ENCODE measurements around the gene PTPN2.

Gene PTPN2

GRCh38 chr18:12857991-12858544, 26.0 kb downstream of the PTPN2 start:
- DNase-seq (ENCODE audit: low read depth in 2 of 2), result no peak

DNA sequence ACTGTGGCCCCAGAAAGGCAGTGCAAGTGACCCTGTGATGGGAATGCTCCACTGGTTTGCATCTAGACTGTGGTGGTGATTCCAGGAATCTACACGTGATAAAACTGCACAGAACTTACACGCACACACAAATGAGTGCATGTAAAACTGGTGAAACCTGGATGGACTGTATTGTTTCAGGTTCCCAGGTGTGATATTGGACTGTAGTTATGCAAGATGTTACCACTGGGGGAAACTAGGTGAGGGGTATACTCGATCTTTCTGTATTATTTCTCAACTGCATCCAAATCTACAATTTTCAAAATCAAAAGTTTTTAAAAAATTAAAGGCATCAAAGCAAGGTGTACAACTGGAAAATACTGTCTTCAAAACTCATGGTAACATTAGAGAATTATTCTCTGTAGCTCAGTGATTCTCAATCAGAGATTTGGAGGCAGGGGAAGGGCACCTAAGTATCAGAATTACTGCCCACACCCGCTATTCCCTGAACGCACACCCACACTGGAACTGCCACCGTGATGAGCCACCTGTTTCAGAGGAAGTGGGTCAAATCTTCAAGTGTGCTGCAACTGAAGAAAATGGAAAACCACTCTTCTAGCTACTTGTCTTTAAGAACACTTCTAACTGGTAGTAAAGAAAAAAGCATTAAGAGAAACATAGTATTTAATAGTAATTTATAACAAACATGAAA, 26.7 kb downstream of the PTPN2 start:
- DNase-seq (ENCODE audit: low read depth in 2 of 2), result peak in 1 of 2 donors; percentile 36

- DNase-seq (ENCODE audit: low read depth in 2 of 2), result no peak
These were observed 28.1 kb downstream of the PTPN2 start for GRCh38 chr18:12855916-12856315.

DNA sequence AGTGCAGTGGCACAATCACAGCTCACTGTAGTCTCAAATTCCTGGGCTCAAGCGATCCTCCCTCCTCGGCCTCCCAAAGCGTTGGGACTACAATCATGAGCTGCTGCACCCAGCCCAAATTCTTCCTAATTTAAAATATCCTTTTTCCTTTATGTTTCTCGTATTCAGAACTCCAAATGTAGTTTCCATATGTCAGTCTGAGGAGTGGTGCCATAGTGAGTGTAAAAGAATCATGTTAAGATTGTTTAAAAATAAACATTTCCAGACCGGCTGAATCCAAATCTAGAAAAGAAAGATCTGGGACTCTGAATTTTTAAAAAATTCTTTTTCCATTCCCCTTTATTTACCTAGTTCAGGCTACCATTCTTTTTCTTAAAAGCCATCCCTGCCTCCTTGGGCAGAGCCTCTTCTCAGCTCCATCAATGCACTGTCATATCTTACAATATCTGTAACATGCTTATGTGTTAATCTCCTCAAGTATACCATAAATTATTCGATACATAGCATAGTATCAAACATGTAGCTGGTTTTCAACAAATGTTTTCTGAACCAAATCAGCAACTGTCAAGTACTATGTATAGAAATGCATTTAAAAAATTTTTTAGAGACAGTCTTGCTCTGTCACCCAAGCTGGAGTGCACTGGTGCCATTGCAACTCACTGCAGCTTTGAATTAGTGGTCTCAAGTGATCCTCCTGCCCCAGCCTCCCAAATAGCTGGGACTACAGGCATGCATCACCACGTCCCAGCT, 31.3 kb downstream of the PTPN2 start:
- DNase-seq (ENCODE audit: low read depth in 2 of 2), result no peak

DNA sequence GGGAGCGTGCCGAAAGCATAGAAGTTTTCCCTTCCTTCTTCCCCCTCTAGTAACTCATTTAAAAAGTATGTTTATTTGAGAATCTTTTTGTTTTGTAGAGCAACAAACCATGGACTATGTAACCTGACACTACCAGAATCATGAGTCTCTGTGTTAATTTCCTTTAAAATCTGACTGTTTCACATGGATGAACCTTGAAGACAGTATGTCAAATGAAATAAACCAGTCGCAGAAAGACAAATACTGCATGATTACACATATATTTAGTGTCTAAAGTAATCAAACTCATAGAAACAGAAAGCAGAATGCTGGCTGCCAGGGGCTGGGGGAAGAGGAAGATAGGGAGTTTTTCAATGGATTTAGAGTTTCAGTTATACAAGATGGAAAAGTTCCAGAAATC, 32.3 kb downstream of the PTPN2 start:
- DNase-seq (ENCODE audit: low read depth in 2 of 2), result no peak

DNA sequence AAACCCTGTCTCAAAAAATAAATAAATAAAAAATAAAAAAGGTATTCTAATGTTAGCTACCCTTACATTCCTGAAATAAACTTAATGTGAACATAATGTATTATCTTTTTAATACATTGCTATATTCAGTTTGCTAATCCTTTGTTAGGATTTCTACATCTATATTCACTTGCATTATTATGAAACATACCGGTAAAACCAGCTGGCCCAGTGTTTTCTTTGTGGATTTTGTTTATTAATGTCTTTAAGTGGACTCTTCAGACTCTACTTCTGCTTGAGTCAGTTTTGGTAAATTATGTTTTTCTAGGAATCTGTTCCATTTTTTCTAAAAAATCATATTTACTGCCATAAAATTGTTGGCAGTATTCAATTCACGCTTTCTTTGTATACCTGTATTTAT, 34.5 kb downstream of the PTPN2 start:
- DNase-seq (ENCODE audit: low read depth in 2 of 2), result no peak

DNA sequence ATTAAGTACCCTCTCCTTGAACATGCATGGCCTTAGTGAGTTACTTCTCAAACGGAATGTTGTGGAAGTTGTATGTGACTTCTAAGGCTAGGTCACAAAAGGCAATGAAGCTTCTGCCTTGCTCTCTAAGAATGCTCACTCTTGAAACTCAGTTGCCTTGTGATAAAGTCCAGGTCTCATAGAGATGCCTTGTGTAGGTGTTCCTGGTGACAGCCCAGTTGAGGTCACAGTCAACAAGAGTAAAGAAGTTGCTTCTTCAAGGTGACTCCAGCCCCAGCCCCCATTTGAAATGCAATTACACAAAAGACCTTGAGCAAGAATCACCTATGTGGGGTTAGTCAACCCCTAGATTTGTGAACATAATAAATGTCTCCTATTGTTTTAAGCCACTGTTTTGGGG, 35.6 kb downstream of the PTPN2 start:
- DNase-seq (ENCODE audit: low read depth in 2 of 2), result no peak

DNA sequence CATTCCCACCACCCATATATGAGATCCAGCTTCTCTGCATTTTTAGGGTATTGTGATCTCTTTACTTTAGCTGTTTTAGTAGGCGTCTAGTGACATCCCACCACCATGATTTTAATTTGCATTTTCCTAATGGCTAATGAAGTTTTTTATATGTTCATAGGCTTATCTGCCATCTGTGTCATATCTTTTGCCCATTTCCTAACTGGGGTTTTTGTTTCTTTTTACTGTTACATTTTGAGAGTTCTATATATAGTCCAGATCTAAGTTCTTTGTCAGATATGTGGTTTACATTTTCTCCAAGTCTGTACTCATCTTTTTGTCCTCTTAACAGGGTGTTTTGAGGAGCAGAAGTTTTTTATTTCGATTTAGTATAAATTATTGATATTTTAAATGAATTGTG, 39.6 kb downstream of the PTPN2 start:
- no peak for DNase-seq (ENCODE audit: low read depth in 2 of 2)

DNA sequence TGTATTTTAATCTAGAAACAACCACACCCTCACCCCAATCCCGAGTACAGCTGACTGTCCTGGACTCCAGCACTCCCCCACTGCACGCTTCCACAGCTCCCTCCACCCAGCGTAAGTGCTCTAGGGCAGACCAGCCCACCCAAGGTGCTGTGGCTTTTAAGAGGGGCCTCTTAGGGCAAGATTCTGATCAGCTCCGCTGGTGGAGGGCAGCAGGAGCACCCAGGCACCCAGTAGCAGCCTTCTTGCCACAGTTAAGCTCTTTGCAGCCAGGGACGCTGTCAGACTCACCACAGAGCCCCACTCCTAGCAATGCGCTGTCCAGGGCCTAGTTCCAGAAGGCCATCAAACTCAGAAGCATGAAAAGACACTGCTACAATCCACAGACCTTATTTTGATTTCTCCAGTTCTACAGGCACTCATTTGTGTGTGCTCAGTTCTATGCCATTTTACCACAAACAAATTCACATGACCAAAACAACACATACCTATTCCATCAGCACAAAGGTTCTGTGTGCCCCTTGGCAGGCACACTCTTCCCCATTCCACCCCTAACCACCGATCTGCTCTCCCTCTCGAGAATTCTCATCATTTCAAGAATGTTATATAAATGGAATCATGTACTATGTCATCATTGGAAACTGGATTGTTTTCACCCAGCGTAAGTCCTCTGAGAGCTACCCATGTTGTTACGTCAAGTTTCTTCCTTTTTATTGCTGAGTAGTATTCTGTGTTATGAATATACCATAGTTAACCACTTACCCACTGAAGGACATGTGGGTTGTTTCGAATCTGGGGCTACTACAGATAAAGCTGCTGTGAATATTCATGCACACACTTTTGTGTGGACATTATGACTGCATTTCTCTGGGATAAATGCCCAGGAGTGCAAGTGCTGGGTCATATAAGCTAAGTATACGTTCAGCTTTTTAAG, 40.4 kb downstream of the PTPN2 start:
- DNase-seq (ENCODE audit: low read depth in 2 of 2), result no peak

DNA sequence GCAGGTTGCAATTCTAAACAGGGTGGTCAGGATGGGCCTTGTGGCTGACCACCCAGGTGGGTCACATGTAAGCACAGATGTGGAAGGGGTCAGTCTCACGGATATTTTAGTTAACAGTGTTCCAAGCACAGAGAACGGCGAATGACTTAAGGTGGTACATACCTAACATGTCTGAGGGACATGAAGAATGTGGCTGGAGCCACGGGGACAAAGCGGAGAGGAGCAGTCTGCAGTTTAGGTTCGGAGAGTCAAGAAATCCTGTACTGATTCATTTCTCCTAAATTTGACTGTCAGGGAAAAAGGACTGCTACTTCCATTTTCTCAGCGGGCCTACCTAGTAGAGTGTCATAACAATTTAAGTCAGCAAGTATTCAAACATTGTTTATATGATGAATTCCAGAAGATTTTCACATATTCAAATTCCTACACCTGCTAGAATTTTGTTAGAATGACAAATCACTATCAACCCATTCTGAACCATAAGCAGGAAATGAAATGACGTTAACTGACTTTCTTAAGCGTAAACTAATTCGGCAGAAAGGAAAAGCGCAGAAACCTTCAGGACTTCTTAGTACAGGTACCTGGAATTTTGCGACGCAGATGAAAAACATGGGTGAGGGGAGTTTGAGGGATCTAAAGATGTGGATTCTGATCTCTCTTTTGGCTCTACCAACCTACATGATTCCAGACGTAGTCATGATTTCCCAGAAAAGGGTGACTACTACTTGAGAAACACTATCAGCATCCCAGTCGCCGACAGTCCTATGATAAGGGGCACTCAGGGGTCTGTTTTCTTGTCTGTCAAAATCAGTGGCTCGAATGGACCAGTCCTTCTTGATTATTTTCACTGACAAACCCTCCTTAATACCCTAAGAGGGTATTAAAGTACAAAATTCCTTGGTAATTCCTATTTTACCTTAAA, 41.3 kb downstream of the PTPN2 start:
- no peak for DNase-seq (ENCODE audit: low read depth in 2 of 2)

DNA sequence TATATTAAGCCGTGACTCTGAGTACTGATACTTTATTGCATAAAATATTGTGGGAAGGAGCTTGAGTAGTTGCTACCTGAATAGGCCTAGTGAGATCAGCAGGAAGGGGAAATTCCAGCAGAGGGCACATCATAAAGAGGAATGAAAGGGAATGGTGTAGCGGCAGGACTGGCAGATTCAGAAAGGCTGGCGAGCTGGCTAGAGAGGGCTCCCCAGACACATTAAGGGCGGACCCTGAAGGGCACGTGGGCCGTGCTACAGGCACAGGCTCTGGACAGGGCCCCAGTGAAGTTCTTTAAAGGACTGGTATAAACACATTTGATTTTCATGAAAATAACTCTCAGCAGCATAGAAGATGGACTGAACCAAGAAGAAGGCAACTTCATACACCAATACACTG, 43.0 kb downstream of the PTPN2 start:
- DNase-seq (ENCODE audit: low read depth in 2 of 2), result no peak

- no peak for DNase-seq (ENCODE audit: low read depth in 2 of 2)
These were observed 43.7 kb downstream of the PTPN2 start for GRCh38 chr18:12840382-12840781.

- peak in 1 of 2 donors; percentile 26 for DNase-seq (ENCODE audit: low read depth in 2 of 2)
These were observed 44.4 kb downstream of the PTPN2 start for GRCh38 chr18:12839526-12840196.

- no peak for DNase-seq (ENCODE audit: low read depth in 2 of 2)
These were observed 44.9 kb downstream of the PTPN2 start for GRCh38 chr18:12839057-12839525.

DNA sequence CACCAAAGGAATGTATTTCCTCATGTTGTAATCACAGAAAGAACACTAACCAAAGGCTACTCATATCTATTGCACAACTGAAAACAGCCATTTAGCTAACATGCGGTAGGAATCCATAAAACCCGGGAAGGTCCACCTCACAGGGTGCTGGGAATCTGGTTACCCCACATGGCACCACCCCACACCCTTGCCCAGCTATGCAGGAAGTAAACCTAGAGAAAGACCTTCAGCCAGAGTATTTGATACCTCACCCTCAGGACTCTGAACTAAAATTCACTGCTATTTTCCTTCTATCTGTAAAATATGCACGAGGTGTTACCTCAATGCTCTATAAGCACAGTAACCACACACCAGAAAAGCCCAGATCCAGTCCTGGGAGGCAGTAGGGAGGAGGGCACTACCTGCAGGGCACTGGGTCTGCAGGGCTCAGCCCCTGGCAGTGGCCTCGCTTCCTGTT, 45.8 kb downstream of the PTPN2 start:
- DNase-seq (ENCODE audit: low read depth in 2 of 2), result no peak

DNA sequence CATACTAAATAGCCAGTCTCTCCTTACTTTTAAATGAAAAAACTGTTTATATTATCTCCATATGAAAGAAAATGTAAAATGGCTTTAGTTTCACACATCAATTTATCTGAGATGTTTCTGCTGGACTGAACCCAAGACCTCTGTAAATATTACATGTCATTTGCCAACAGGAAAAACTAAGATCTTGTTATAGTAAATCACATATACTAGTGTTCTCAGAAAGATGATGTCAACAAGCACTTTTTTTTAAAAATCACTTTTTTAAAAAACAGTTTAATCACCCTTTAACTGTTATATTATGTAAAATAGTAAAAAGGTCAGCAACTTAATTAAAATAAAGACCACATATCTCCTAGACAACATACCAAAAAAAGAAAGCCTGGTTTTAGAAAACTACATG, 46.3 kb downstream of the PTPN2 start:
- no peak for DNase-seq (ENCODE audit: low read depth in 2 of 2)

DNA sequence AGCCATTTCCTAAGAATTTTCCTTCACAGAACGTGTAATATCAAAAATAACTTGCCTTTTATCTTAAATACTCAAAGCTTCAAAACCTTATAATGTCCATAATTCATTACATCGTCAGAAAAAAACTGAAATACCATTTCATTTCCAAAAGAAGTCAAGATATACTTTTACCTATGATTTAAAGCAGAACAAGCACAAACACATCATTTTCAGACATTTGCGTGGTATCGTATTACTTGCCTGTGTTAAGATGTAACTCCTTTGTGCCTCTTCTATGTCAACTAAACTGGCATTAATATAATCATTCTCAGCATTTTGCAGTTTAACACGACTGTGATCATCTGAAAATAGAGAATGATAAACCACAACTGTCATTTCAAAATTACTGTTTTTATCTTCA, 47.5 kb downstream of the PTPN2 start:
- DNase-seq (ENCODE audit: low read depth in 2 of 2), result no peak

DNA sequence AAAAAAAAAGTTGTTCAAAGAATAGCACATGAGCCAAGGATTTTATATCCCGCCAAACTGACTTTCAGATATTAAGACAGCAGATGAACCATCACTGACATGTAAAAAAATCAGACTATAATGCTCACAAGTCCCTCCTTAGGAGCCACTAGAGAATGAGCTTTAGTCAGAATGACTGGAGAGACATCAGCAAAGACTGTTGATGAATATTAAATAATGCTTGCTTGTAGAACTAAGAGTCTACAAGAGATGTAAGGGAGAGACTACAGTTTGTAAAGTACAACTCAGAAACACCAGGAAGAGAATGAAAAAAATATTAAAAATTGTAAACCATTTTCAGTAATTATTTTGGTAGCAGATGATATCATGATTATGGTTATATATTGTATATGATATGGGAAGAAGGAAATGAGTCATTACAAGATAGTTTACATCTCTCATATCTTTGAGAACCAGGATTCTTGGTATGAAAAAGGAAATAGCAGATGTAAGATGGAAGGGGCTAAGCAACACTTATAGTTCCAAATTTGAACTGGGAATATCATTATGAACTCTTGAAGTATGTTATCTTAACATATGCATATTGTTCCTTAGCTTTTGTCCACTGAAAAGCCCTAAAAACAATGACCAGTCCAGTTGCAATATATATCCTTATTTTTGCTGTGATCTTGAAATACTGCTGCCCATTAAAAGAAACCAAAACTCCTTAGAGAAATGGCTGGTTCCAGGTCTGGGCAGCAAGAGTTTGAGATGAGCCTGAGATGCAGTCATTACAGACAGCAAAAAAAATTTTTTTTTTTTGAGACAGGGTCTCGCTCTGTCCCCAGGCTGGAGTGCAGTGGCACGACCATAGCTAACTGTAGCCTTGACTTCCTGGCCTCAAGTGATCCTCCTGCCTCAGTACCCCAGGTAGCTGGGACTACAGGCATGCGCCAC, 55.7 kb downstream of the PTPN2 start:
- no peak for DNase-seq (ENCODE audit: low read depth in 2 of 2)

DNA sequence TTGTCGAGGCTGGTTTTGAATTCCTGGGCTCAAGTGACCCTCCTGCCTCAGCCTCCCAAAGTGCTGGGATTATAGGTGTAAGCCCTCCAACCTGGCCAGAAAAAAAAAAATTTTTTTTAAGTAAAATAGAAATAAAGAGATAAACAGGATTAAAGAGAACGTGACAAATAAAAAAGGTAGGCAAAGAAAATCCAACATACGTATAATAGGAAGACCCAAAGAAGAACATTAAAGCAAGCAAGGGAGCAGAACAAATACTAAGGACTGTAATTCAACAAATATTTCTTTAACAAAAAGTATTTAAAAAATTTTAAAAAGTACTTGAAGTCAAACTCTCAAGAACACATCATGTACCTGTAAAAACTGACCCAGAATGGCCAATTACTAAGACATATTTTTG, 56.4 kb downstream of the PTPN2 start:
- DNase-seq (ENCODE audit: low read depth in 2 of 2), result no peak
